Muscle of arm (tissue), 12 donors: ENCODE results near the gene SLC22A17. TPM values are rescaled to one million over a fixed set of nuclear protein-coding genes. Genes with fewer than 3 reads are reported as not detected.
A peak's percentile ranks its signal among the peaks of the same experiment; 100 is the strongest.

Experiments
- DNase-seq: peaks from one replicate; pipeline ENCODE4 v3.0.0-alpha.2; 2013
- polyA plus RNA-seq, 12 donors: library from polyadenylated mRNA; unstranded; fragments of 120-200 nt; gene quantifications; one replicate each; pipeline ENCODE4 v1.2.1, GENCODE V29; 2013; ENCODE audit not compliant: insufficient read length in 12 of 12

Gene SLC22A17
- polyA plus RNA-seq, 12 donors, result 14.7 to 29.5 (median 19.7) TPM; not detected in 1

DNA sequence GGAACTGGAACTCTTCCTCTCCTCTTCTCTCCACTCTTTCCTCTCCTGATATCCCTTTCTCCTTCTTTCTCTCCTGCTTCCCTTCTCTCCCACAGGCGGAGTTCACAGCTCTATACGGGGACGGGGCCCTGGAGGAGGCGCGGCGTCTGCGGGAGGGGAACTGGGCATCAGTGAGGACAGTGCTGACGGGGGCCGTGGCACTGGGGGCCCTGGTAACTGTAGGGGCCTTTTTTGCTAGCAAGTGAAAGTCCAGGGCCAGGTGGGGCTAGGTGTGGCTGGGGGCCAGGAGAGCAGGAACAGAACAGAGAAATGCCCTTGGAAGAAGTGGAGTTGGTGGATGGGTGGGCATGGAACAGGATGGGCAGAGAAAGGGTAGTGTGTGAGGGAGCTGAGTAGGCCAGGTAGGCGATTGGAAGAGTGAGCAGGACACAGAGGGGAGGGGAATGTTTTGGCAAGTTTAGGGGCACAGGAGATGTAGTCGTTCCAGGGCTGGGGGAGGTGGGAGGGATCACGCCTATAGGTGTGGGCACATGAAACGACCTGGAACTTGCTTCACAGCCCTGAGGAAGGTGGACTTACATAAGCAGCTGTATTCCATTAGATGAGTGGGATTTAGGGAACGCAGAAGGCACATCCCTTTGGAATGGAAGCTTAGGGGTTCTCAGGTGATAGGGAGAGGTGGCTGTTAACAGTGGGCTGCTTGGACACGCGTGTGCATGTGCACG lies 43.8 kb downstream of the SLC22A17 start:
- no peak for DNase-seq

- DNase-seq, result no peak
Measured at GRCh38 chr14:23307687-23308644, 44.7 kb downstream of the SLC22A17 start.

GRCh38 chr14:23307146-23307530 lies 45.5 kb downstream of the SLC22A17 start:
- no peak for DNase-seq

DNA sequence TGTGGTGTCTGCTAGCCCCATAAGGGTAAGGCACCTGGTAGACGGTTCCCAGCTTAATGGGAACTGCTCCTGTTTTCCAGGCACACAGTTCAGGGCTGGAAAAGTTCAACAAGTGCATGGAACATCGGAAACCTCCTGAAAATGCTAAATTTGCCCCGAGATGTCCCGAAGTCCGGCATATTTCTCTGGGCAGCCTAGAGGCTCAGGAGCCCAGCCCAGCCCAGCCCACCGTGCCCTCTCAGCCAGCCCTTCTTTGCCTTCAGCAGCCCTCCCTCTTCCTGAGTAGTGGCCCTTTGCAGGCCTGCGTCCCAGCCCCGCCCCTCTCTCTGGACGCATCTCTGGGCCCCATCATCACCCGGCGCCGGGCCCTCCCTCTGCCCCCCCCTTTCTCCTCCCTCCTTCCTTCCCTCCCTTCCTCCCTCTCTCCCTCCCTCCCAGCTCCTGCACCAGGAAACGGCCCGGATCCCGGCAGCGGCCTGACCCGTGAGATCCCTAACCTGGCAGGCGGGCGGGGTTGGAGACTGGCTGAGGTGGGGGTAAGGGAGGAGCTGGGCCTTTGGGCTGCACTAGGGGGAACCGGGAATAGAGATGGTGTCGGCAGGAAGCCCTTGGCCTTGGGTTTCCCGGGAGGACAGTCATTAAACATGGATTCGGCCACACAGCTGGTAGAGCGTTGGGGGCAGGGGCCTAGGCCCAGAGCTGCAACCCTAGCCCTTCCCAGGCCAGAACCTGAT lies 46.1 kb downstream of the SLC22A17 start, which contains the start of gene BCL2L2:
Gene BCL2L2 (plus strand): TSS at position 422 of the 734 bp plus-strand sequence. CDS start 935 bp downstream, outside the sequence.
- DNase-seq, result peak; percentile 94

DNA sequence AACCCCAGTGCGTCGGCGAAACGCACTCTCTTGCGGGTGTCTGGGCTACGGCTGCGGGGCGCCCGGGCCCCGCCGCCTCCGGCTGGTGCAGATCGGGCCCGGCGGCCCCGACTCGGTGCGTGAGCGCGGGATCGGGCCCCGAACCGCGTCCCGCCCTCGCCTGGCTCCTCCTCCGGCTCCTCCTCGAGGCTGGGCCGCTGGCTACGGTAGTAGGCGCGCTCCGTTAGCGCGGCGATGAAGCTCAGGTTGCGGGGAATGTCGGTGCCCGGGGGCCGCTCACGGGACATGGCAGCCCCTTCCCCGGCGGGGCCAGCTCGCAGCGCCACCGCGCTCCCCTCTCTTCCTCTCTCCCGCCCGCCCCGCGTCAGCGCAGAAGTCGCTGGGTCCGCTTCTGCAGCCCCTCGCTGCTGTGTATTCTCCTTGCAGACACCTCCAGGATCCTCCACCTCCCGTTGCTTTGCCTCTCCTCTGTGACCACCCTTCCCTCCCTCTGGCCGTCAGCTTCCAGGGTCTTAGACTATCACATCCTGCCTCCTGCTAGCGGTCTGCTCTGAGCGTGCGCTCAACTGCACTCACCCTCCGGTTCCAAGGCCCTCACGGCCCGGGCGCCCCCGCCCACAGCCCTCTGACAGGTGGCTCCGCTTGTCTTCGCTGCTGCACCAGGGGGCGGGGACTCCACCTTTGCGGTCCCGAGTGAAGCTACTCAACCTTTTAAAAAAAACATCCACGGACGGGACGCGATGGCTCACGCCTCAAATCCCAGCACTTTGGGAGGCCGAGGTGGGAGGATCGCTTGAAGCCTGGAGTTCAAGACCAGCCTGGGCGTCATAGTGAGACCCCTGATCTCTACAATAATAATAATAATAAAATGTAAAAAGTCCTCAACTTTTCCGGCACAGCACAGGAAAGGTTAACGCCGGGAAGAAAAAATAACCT lies 50.1 kb downstream of the SLC22A17 start, which contains the start of gene PPP1R3E:
Gene PPP1R3E (minus strand): TSS at position 570 of the 936 bp plus-strand sequence. CDS start 283 bp downstream, at position 287.
- peak; percentile 62 for DNase-seq

GRCh38 chr14:23301969-23302289 lies 50.8 kb downstream of the SLC22A17 start:
- DNase-seq, result no peak

DNA sequence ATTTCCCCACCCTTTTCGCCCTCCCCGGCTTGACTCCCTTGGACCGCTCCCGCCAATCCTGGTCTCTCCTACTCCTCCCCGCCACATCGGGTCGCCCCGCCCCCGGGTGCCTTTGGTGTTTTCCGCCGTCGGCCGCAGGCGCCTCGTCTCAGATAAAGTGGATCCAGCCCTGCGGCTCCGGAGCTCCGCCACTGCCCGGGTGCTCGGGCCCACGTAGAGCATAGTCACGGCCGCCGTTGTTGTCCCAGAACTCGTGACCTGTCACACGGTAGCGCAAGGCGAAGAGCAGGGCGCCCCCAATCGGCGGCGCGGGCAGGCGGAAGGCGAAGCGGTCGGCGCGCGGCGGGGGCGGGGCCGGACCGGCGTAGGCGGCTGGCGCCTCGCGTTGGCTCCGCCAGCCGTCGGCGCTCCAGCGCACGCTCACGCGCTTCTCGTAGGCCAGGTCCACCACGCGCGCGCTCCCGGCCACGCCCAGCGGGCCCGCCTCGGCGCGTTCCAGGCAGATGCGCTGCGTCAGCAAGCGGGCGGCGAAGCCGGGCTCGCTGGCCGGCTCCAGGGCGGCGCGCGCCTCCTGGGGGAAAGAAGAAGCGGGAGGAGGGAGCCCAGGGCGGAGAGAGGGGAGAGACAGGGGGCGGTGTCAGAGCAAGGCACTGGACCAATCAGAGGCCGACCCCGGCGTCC lies 51.3 kb downstream of the SLC22A17 start:
- peak; percentile 98 for DNase-seq

- peak; percentile 31 for DNase-seq
Measured at GRCh38 chr14:23300687-23301223, 51.9 kb downstream of the SLC22A17 start.

- DNase-seq, result no peak
Measured at GRCh38 chr14:23299986-23300686, 52.6 kb downstream of the SLC22A17 start.

GRCh38 chr14:23299211-23299957 lies 53.3 kb downstream of the SLC22A17 start:
- no peak for DNase-seq

DNA sequence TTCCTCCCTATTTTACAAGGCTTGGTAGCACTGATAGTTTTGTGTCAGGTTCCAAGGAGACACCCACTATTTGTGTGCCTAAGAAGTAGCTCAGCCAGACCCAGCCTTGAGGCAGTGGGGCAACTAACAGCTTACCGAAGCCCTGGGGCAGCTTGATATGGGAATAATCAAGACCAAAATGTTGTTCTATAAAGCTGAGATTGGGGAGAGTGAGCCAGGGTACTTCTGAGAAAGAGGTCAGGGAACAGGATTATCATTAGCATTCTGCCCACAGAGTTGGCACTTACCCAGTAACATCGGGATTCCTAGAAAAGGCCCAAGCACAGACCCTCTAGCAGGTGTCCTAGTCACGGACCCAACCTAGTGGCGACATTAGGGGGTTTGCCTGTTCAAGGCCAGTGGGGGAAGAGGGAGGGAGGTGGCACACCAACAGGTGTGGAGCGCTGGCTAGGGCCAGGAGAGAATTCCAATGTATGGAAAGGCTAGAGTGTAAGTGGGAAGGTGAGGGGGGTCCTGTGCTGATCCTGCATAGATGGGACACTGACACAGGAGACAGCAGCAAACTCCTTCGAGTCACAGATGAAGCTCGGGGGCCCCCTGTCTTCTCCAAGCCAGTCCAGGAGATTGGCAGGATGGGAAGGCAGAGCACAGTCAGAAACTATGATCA lies 54.9 kb downstream of the SLC22A17 start:
- no peak for DNase-seq

DNA sequence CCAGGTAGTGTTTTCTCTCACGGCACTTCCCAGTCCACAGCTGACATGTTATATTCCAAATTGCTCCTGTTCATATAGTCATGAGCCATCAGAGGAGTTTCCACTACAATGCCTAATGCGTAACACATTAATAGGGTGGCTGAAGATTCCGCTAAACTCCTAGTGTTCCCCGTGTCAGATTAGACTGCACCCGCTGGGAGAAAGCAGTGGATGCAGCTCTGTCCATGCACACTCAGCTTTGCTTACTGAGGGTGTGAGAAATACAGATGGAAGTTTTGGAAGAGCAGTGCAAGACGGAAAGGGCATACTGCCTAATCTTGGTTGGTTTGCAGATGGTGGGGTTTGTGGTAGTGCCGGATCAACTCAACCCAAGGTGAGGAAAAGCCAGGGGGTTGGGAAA lies 55.6 kb downstream of the SLC22A17 start:
- no peak for DNase-seq

Other genes starting within 250 kb of the SLC22A17 start
- under 1 TPM in 1 of 12 donors, not detected in 11; 0.07 TPM for gene CIROP, start 247.9 kb downstream of the SLC22A17 start, polyA plus RNA-seq
- gene CEBPE, start 233.6 kb downstream of the SLC22A17 start, polyA plus RNA-seq, result under 1 TPM in 4 of 12 donors, not detected in 8; 0.08 to 0.61 (median 0.13) TPM
- gene SLC7A8, start 169.2 kb downstream of the SLC22A17 start, polyA plus RNA-seq, result 10 to 100 TPM in 2 of 12 donors, 1 to 10 TPM in 9, not detected in 1; 2.6 to 29.0 (median 4.2) TPM
- gene RNF212B, start 115.0 kb downstream of the SLC22A17 start, polyA plus RNA-seq, result under 1 TPM in 3 of 12 donors, not detected in 9; 0.60 to 0.65 (median 0.63) TPM
- 10 to 100 TPM in 9 of 12 donors, 1 to 10 TPM in 2, not detected in 1; 9.1 to 25.5 (median 10.7) TPM for gene HOMEZ, start 66.8 kb downstream of the SLC22A17 start, polyA plus RNA-seq
- gene PPP1R3E, start 50.0 kb downstream of the SLC22A17 start, polyA plus RNA-seq, result 10 to 100 TPM in 11 of 12 donors, not detected in 1; 11.7 to 27.1 (median 19.2) TPM
- 10 to 100 TPM in 11 of 12 donors, not detected in 1; 26.0 to 36.9 (median 30.1) TPM for gene BCL2L2, start 46.1 kb downstream of the SLC22A17 start, polyA plus RNA-seq
- 1,000 to 10,000 TPM in 1 of 12 donors, 100 to 1,000 TPM in 7, 10 to 100 TPM in 4; 92.5 to 1,853 (median 109) TPM for gene PABPN1, start 31.4 kb downstream of the SLC22A17 start, polyA plus RNA-seq
- 10 to 100 TPM in 11 of 12 donors, not detected in 1; 31.8 to 63.3 (median 48.1) TPM for gene EFS, start 12.3 kb upstream of the SLC22A17 start, polyA plus RNA-seq
- not detected for gene IL25, start 19.9 kb upstream of the SLC22A17 start, polyA plus RNA-seq
- 1 to 10 TPM in 8 of 12 donors, under 1 TPM in 2, not detected in 2; 0.52 to 3.6 (median 1.5) TPM for gene CMTM5, start 24.2 kb upstream of the SLC22A17 start, polyA plus RNA-seq
- 1 to 10 TPM in 11 of 12 donors, not detected in 1; 2.4 to 8.2 (median 5.4) TPM for gene MYH6, start 55.4 kb upstream of the SLC22A17 start, polyA plus RNA-seq
- 1,000 to 10,000 TPM in 1 of 12 donors, 100 to 1,000 TPM in 11; 205 to 1,002 (median 674) TPM for gene MYH7, start 82.8 kb upstream of the SLC22A17 start, polyA plus RNA-seq
- gene NGDN, start 116.8 kb upstream of the SLC22A17 start, polyA plus RNA-seq, result 10 to 100 TPM in 11 of 12 donors, not detected in 1; 32.3 to 55.6 (median 40.1) TPM
- gene ZFHX2, start 198.9 kb upstream of the SLC22A17 start, polyA plus RNA-seq, result 1 to 10 TPM in 9 of 12 donors, under 1 TPM in 2, not detected in 1; 0.89 to 4.0 (median 1.7) TPM
- 10 to 100 TPM in 8 of 12 donors, 1 to 10 TPM in 2, not detected in 2; 8.9 to 14.0 (median 11.1) TPM for gene THTPA, start 203.4 kb upstream of the SLC22A17 start, polyA plus RNA-seq
- 10 to 100 TPM in 11 of 12 donors, not detected in 1; 12.2 to 77.8 (median 15.3) TPM for gene AP1G2, start 214.9 kb upstream of the SLC22A17 start, polyA plus RNA-seq
- gene JPH4, start 225.9 kb upstream of the SLC22A17 start, polyA plus RNA-seq, result 10 to 100 TPM in 1 of 12 donors, 1 to 10 TPM in 2, under 1 TPM in 8, not detected in 1; 0.33 to 13.6 (median 0.63) TPM